Eye (tissue), 1 donor: ENCODE results near the gene CCM2.

ENCODE experiments used
- DNase-seq: peaks from one replicate; pipeline ENCODE4 v3.0.0-alpha.2; 2015

The CCM2 gene

DNA sequence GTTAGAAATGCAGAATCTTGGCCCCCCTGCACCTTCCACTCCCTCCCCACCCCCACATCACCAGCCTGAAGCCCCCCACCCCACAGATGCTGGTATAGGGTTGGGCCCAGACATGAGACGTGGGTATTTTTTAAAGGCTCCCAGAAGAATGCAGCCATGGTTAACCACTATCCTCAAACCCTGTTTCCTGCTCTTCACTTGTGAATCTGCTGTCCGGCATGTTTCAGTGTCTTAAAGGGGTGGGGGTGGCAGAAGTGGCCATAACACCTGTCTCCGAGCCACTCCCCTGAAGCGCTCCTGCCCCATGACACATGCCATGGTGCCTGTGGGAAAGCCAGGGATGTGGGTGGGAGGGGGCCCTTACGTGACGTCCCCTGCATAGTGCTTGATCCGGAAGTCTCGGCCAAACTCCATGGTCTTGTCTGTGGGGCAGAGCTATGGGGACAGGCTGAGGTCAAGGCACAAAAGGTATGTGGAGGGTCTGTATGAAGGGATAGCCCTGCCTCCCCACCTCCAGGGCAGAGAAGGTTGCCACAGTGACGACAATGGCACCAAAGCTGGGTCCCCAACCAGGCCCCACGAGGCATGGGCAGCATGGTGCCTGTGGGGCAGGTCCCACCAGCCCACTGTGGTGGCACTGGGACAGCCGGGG, 30.8 kb upstream of the CCM2 start:
- DNase-seq = no peak

DNA sequence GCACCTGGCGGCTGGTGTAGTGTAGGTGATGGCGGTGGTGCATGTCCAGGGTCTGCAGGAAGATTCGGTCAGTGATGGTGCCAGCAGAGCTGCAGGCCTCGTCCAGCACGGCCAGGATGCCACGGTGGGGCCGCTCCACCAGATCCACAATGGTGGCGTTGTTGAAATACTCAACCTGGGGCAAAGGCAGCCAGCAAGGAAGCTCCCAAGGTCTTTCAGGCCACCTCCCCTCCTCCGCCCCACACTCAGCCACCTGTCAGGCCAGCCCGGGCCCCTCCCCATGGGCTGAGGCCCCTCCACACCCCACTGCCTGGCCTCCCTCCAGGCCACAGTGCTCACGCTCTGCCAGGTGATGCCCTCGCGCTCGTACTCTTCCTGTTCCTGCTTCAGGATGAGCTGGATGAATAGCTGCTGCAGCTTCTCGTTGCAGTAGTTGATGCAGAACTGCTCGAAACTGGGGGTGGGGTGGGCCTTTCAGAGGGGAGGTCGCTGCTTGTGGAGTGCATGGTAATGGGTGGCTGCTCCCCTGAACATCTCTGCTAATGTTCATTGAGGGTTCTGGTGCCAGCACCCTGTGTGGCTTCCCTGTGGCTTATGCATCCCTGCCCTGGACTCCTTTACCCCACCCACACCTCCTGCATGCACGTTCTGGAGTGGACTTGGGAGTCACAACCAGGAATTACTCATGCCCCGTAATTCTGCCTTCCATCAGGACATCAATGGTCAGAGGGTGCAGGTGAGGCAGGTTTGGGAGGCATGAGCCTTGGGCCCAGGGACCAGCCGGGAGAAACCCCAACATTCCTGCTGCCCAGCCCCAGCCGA, 30.1 kb upstream of the CCM2 start:
- no peak for DNase-seq

DNA sequence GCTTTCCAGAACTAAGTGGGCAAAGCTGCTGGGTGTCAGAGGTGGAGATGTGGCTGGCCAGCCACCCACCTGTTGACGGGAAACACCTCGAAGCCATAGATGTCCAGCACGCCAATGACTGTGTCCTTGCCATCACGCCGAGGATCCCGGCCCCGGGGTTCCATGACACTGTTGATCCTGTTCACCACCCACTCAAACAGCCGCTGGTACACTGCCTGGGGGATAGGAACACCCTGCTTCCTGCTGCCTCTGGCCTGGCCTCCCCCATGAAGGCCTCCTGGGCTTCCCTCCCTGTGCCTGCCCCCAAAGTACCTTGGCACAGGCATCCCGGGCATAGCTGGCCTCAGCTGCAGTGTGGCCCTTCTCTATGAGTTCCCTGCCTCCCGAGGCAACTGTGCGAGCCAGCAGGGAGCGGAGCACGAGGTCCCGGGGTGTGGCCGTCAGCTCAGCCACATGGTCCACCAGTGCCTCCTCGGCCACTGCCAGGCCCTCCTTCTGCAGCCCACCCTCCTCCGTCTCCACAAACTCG, 29.4 kb upstream of the CCM2 start:
- DNase-seq = no peak

DNA sequence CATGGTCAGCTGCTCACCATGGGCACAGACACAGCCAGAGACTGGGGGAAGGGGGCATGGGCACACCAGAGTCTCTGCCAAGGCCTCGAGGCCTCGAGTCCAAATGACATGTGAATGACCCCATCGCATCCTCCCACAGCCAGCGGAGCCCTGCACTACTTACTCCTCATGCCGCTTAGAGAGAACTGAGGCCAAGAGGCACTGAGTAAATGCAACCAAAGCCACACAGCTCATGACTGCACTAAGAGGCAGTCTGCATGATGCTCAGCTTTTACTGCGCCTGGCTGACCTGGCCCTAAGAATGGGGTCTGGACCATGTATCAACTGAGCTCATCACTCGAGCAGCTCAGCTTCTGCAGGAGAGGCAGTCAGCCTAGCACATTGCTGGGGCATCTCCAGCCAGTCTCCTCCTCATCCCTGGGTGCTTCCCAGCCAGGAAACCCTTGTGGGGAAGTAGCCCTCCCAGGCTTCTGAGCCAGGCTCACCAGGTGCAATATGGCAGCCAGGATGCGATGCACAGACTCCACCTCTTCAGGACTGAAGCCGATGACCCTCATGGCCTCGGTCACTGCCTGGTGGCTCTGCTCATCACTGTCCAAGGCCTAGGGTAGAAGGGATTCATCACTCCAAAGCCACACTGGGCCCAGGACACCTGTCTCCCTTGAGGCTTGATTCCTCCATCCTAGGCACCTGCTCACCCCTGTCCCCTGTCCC, 28.7 kb upstream of the CCM2 start:
- DNase-seq = no peak

DNA sequence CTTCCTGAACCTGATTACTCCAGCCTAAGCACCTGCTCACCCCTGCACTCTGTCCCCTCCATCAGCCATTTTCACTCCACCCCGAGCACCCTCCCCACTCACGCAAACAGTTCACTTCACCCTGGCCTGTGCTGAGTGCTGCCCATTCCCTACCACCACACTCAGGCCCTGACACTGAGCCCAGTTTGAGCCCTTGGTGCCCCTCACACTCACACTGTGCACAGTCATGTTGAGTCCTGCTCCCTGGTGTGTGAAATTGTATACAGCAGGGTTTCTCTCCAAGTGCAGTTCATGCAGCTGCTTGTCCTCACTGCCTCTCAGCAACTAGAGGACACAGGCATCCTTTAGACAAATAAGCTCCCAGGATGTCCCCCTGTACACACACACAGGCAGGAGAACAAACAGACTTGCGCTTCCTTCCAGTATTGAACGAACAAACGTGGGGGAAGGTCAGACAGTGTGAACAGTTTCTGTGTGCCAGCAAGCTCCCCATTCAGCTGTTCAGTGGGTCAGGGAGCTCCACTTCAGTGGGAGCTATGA, 28.0 kb upstream of the CCM2 start:
- DNase-seq = no peak

DNA sequence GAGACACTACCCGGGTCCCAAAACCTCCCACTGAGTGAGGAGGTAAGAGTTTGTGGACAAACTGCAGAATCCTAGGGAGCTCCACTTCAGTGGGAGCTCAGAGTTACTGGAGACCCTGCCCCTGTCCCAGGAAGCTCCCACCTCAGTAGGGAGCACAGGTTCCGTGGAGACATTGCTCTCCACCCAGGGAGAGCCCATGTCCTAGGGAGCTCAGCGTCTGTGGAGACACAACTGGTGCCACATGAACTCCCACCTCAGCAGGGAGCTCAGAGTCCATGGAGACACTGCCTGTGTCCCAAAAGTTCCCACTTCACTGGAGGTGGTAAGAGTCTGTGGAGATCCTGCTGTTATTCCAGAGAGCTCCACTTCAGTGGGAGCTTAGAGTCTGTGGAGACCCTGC, 27.4 kb upstream of the CCM2 start:
- no peak for DNase-seq

DNA sequence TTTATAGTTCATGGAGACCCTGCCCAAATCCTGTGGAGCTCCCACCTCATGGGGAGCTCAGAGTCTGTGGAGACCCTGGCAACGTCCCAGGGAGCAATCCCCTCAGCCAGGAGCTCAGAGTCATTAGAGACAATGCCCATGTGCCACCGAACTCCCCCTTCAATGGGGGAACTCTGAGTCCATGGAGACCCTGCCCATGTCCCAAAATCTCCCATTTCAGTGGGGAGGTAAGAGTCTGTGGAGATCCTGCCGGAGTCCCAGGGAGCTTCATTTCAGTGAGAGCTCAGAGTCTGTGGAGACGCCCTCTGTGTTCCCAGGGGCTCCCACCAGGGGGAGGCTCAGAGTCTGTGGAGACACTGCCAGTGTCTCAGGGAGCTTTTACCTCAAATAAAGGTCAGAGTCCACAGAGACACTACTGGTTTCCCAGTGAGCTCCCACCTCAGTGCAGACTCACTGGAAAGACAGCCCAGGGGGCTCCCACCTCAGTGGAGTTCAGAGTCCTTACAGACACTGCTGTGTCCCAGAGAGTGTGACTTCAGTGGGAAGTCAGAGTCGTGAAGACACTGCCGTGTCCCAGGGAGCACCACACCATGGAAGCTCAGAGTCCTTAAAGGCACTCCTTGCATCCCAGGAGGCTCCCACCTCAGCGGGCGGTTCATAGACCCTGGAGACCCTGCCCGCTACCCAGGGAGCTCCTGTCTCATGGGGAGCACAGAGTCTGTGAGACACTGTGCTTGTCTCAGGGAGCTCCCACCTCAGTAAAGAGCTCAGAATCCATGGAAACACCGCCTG, 26.2 kb upstream of the CCM2 start:
- no peak for DNase-seq

DNA sequence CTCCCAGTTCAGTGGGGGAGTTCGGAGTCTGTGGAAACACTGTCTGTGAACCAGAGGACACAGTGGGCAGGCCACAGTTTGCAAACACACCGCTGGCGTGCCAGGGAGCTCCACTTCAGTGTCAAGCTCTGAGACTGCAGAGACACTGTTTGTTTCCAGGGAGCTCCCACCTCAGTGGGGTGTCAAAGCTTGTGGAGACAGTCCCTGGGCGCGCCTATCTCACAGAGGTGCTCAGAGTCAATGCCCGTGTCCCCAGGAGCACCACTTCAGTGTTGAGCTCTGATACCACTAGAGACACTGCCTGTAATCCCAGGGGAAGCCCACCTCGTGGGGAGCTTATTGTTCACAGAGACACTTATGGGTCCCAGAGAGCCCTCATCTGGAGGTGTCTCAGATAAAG, 25.5 kb upstream of the CCM2 start:
- no peak for DNase-seq

DNA sequence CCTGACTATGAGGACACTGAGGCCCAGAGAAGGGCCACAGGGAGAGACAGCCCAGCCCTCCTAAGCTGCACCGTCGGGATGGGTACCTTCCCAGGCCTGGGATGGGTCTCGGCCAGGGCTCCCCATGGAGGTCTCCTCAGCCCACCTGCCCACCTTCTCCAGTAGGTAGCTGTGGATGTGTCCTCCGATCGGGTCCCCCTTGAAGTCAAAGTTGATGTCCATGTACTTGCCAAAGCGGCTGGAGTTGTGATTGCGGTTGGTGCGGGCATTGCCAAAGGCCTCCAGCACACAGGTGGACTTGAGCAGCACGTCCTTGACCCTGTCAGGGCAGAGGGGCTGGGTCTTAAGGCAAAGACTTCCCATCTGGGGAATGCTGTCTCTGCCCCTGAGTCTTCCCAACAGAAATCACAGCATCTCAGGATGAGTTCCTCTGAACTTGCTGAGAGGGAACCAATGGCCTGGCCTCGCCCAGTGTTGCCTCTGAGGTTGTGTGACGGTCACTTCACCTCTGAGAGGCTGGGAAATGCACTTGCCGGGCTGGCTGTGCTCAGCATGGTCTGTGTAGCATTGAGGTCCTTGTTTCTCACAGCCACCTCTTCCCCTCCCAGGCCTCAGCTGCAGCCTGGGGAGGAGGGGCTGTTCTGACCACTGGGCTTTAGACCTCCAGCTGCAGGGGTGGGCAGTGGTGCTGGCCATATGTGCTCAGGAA, 24.5 kb upstream of the CCM2 start:
- no peak for DNase-seq

DNA sequence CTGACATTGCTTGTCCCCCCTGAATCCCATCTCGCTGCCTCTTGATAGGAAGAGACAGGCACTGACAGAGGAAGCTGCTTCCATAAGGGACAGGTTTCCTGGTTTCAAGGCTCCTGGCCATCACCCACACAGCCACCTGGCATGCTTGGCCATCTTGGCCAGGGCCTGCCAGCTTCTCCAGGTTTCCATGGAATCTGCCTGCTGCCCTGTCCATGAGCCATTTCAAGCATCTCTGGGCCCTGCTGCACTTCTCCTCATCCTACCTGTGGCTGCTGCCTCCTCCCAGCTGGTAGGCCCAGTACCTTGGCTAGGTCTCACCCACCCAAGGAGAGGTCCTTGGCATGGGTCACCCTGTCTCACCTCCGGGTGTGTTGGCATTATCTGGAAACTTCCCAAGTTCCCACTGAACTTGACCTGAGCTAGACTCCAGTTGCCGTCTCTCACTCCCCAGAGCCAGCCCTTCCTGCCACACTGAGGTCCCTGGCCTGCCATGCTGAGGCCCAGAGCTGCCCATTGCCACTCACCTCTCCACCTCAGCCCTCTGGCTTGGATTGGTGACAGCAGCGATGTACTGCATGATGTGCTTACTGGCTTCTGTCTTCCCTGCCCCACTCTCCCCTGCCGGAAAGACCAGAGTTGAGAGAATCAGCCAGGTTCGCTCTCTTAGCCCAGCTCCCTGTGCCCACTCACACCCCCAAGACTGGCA, 23.8 kb upstream of the CCM2 start:
- no peak for DNase-seq

DNA sequence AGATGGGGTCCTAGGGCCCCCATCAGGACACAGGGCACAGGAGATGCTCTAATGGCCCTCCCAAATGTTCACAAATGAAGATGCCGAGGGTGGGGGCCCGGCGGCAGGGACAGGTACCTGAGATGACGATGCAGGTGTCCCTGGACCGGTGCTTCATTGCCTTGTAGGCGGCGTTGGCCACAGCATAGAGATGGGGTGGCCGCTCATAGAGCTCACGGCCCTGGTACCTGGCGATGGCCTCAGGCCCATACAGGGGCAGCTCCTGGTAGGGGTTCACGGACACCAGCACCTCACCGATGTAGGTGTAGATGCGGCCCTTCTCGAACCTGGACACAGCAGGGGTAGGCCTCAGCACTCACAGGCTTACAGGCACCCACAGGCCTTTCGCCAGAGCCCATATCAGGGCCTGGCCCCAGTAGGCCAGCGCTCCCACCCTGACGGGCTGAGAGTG, 23.2 kb upstream of the CCM2 start:
- DNase-seq = no peak

DNA sequence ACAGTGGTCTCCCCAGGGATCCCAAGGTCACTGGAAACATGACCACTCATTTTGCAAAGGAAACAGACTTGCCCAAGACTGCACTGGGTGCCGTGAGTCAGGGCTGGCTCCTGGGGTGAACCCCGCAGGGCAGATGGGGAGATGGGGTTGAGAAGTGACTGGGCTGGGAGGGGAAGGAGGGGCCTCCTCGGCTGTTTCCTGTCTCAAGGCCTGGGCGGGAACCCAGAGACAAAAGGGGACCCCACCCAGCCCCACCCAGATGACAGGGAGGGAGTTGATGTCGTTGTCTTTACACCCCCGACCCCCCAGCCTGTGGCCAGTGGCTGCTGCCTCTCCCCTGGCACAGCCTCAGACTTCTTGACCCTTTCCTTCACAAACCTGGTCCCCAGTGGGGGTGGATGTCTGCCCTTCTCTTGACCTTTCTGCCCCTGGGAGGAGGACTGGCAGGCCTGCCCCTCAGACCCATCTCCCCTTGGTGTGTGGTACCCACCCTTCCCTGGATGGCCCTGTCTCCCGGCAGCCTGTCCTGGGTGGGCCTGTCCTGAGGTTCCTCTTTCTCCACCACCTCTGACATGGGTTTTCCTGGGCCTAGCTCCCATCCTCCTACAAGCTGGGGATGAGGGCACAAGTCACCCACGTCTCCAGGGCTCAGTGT, 22.6 kb upstream of the CCM2 start:
- DNase-seq = no peak

DNA sequence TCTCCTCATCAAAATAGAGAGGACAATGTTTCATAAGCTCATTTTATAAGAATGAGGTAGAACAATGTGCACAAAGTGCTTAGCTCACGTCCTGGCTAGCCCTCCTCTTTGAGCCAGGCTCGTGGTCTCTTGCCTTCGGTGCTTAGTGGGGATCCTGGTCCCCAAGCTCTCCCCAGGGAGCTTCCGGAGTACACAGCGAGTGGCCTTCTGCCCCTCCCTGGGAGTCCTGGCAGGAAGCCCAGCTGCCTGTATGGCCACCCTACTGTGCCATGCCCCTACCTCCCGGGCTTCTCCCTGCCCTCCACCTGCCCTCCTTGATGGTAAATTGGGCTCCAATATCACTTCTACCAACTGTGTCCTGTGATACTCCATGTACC, 22.1 kb upstream of the CCM2 start:
- no peak for DNase-seq

DNA sequence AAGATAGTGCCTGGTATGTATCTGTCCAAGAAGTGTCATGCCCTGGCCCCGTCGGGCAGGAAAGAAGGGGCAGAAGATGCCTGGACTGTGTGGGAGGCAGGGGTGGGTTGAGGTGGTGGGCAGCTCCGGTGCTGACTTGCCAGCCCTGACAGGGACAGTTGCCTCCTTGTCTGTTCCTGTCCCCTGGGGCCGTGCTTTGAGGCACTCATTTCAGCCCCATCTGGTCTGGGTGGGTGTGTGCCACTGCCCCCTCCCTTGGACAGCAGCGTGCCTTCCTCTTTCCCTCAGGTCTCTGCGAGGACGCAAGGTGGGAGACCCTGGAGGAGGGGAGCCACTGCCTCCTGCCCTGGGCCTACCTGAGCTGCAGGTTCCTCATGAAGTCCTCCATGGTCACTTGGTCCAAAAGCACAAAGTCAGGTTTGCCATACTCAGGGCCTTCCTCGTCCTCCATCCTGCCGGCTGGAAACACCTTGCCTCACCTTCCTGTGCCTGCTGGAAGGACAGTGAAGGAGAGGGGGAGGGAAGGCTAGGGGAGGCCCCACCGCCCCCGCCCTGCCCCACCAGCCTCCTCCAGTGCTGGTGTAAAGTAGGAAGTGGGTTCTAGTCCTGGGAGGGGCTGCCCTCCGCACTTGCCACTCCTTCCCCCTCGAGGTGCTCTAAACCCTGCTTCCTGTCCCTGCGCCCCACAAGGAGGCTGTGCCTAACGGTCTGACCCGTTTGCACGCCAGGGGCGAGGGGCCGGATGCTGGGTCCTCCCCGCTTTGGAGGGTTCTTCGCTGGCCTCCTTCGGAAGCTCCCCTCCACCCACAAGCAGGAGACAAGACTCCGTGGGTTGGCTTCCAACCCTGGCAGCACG, 21.3 kb upstream of the CCM2 start, which contains the start of gene MYO1G:
Gene MYO1G (minus strand): TSS at position 505 of the 856 bp plus-strand sequence. CDS start 54 bp downstream, at position 451.
- DNase-seq = no peak

DNA sequence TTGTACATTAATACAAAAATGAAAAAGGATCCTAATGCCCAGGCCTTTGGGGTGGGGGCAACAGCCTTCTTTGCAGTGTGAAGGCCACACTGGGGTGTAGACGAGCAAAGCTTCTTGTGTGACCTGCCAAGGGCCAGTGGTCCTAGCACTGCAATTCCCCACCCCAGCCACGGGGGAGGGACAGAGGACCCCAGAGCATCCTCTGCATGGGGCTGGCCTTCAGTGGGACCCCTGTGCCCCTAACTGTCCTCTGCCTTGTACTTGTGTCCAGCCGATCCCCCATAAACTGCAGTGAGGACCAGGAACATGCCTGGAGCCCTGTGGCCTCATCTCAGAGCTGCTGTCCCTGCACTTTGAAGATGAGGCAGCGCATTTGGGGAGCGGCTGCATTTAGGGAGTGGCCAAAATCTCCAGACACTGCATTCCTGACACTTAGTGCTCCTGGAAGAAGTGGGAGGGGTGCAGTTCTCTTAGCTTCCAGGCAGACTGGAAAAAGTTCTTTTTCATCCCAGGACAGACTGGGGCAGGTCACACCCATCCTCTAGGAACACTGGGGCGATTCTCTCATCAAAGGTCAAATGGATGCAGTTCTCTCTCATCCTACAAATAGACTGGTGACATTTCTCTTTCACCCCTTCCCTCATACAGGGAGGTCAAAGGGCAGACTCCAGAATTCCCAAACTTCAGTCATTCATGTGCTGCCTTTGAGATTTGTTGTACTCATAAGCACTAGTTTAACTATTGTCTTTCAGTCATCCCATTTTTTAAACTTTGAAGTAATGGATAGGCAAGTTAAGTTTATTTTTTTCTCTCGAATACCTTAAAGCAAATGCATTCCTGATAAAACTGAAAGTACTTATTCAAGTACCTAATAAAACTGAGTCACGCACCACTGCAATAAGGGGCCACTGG, 20.3 kb upstream of the CCM2 start:
- no peak for DNase-seq

DNA sequence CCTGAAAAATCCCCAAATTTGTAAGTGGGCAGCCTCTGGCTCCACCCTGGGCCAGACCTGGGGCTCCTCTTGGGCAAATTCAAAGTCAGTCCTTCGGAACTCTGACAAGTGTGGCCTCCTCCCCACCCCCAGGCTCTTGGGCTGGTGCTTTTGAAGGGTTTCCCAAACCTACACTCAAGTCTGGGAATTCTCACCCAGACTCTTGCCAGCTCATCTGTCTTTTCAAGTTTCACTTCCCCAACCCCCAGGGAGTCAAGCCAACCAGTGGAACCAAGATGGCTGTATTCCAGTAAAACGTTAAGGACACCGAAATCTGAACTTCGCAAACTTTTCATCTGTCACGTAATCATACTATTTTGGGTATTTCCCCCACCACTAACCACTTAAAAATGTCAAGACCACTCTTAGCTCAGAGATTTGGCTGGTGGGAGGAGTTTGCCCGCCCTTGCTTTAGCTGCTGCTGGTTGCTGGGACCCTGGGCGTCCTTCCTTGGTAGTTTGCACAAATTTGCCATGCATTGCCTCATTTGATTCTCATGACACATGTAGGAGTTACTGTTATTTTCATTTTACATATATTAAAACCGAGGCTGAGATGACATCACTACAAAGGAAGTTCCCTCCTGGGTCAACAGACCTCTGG, 19.5 kb upstream of the CCM2 start:
- no peak for DNase-seq

DNA sequence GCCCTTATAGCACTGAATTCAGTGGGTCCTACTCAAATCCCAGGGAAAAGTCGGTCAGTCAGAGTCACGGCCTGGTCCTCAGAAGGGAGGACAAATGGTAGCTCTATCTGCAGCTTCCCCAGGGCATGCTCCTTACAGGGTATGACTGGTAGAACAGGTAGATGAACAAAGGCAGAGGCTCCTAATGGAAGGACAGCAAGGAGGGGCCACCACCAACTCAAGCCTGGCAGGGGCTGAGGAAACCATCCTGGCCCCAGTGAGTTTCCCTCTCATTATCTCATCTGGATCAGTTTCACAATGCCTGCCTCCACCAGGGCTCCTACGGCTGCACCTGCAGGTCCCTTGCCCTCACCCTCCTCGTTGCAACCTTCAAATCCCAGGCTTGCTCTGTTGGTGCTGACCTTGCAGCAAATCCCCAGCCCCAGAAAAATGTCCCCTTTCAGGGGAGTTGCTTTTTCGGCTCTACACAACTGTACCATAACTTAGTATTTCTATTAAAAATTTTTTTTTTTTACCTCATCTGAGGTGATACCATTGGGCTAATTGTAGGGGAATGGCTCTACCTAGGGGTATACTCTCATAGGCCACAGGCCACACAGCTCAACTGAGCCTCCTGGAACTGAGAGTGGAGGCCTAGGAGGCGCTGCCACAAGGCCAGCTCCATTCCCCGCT, 18.8 kb upstream of the CCM2 start:
- DNase-seq = no peak
